MM.1S (cell line): ENCODE data around the gene APOF.

ENCODE experiments used
- DNase-seq: peaks from one replicate; pipeline ENCODE4 v3.0.0-alpha.2; 2015
- H2AFZ ChIP-seq: fragments of 300-600 bp; sonication (generic); 2 replicates; pipeline ENCODE4 v1.6.0; 2016; ENCODE audit warnings: antibody characterized with exemption, low read length
- H3F3A ChIP-seq: fragments of 300-600 bp; sonication (generic); 2 replicates; pipeline ENCODE4 v1.6.1; 2016; ENCODE audit warnings: mild to moderate bottlenecking, antibody characterized with exemption, low read length, moderate library complexity, mixed read lengths; ENCODE audit not compliant: insufficient read depth
- H3K27ac ChIP-seq: fragments of 300-600 bp; sonication (generic); 2 replicates; pipeline ENCODE4 v1.5.1; 2016; ENCODE audit warnings: mild to moderate bottlenecking, low read length
- H3K27me3 ChIP-seq: fragments of 300-600 bp; sonication (generic); replicated peaks from 2 replicates; pipeline ENCODE4 v1.6.0; 2016; ENCODE audit warnings: low read length; ENCODE audit not compliant: insufficient read depth
- H3K36me3 ChIP-seq: fragments of 300-600 bp; sonication (generic); replicated peaks from 2 replicates; pipeline ENCODE4 v1.6.1; 2016; ENCODE audit warnings: mild to moderate bottlenecking, low read length, mixed read lengths; ENCODE audit not compliant: insufficient read depth
- H3K4me1 ChIP-seq: fragments of 300-600 bp; sonication (generic); 2 replicates; pipeline ENCODE4 v1.6.1; 2016; ENCODE audit warnings: low read length, mixed read lengths
- H3K4me2 ChIP-seq: fragments of 300-600 bp; sonication (generic); 2 replicates; pipeline ENCODE4 v1.6.0; 2016; ENCODE audit warnings: low read depth, low read length
- H3K4me3 ChIP-seq: fragments of 300-600 bp; sonication (generic); 2 replicates; pipeline ENCODE4 v1.5.1; 2016; ENCODE audit warnings: low read length, mixed read lengths
- H3K79me2 ChIP-seq: fragments of 300-600 bp; sonication (generic); 2 replicates; pipeline ENCODE4 v1.6.1; 2016; ENCODE audit warnings: mixed run types, low read length, mixed read lengths
- H3K9ac ChIP-seq: fragments of 300-600 bp; sonication (generic); 2 replicates; pipeline ENCODE4 v1.6.1; 2016; ENCODE audit warnings: low read length, mixed read lengths
- H3K9me2 ChIP-seq: fragments of 300-600 bp; sonication (generic); replicated peaks from 2 replicates; pipeline ENCODE4 v1.6.1; 2016; ENCODE audit warnings: mild to moderate bottlenecking, low read length, mixed read lengths; ENCODE audit not compliant: insufficient read depth
- H3K9me3 ChIP-seq: fragments of 300-600 bp; sonication (generic); replicated peaks from 2 replicates; pipeline ENCODE4 v1.6.1; 2016; ENCODE audit warnings: mild to moderate bottlenecking, low read length, mixed read lengths; ENCODE audit not compliant: insufficient read depth
- H4K20me1 ChIP-seq: fragments of 300-600 bp; sonication (generic); 2 replicates; pipeline ENCODE4 v1.6.1; 2016; ENCODE audit warnings: mild to moderate bottlenecking, low read length, moderate library complexity, mixed read lengths; ENCODE audit not compliant: insufficient read depth
- CTCF ChIP-seq: fragments of 300-600 bp; sonication (generic); IDR thresholded peaks from 2 replicates; pipeline ENCODE4 v1.5.1; 2016; ENCODE audit warnings: antibody characterized with exemption, low read length, mixed read lengths
- EZH2 ChIP-seq: fragments of 300-600 bp; sonication (generic); optimal IDR thresholded peaks from 2 replicates; pipeline ENCODE3; 2017; ENCODE audit warnings: low read depth, mild to moderate bottlenecking, antibody characterized with exemption, low read length, mixed read lengths
- EZH2phosphoT487 ChIP-seq: fragments of 300-600 bp; sonication (generic); IDR thresholded peaks from 2 replicates; pipeline ENCODE4 v1.6.1; 2018; ENCODE audit warnings: antibody characterized with exemption, low read length

APOF gene

GRCh38 chr12:56332512-56333196, 30.0 kb downstream of the APOF start:
- TF ChIP-seq CTCF: no peak
- Histone ChIP-seq H3K9me2 (no peaks in the 10 kb centered on the region), H3K9me3 (no peaks in the 10 kb centered on the region), H3K4me3 (peak overlapping the region; percentile 89), H3K27ac (peak overlapping the region; percentile 90; the same call in 1 of the 2 replicates), H3F3A (peaks cover 11% of the 10 kb centered on the region), H2AFZ (peak overlapping the region; percentile 92), H3K36me3 (no peaks in the 10 kb centered on the region), H3K4me2 (peak overlapping the region; percentile 98), H3K27me3 (no peaks in the 10 kb centered on the region), H3K9ac (peak overlapping the region; percentile 95), H4K20me1 (no peaks in the 10 kb centered on the region), H3K4me1 (peaks cover 22% of the 10 kb centered on the region), H3K79me2 (peaks cover 15% of the 10 kb centered on the region)
- no peak for DNase-seq

- H2AFZ ChIP-seq: no peak overlapping the region
- no peaks in the 10 kb centered on the region for H3K27me3 ChIP-seq
- no peak overlapping the region for H3K4me2 ChIP-seq
- H3K9me3 ChIP-seq: no peaks in the 10 kb centered on the region
- peaks cover 9% of the 10 kb centered on the region for H3F3A ChIP-seq
- no peaks in the 10 kb centered on the region for H3K36me3 ChIP-seq
- no peak overlapping the region for H3K27ac ChIP-seq
- peaks cover 15% of the 10 kb centered on the region for H3K79me2 ChIP-seq
- peaks cover 11% of the 10 kb centered on the region for H3K4me1 ChIP-seq
- H3K9ac ChIP-seq: no peak overlapping the region
- H4K20me1 ChIP-seq: no peaks in the 10 kb centered on the region
- H3K9me2 ChIP-seq: no peaks in the 10 kb centered on the region
- no peak for DNase-seq
- TF ChIP-seq EZH2phosphoT487 (no peak), EZH2 (no peak), CTCF (no peak)
- H3K4me3 ChIP-seq: no peak overlapping the region
Measured at GRCh38 chr12:56330936-56331490, 31.6 kb downstream of the APOF start.

GRCh38 chr12:56326533-56326932, 36.1 kb downstream of the APOF start:
- H3K27ac ChIP-seq: no peak overlapping the region
- H2AFZ ChIP-seq: no peak overlapping the region
- no peaks in the 10 kb centered on the region for H3K27me3 ChIP-seq
- no peak overlapping the region for H3K4me3 ChIP-seq
- no peaks in the 10 kb centered on the region for H3F3A ChIP-seq
- no peaks in the 10 kb centered on the region for H3K9me2 ChIP-seq
- no peaks in the 10 kb centered on the region for H3K36me3 ChIP-seq
- no peak overlapping the region for H3K4me2 ChIP-seq
- no peak overlapping the region for H3K9ac ChIP-seq
- no peaks in the 10 kb centered on the region for H4K20me1 ChIP-seq
- no peaks in the 10 kb centered on the region for H3K4me1 ChIP-seq
- DNase-seq: no peak
- H3K9me3 ChIP-seq: no peaks in the 10 kb centered on the region
- no peaks in the 10 kb centered on the region for H3K79me2 ChIP-seq
- no peak for TF ChIP-seq CTCF
- TF ChIP-seq EZH2phosphoT487: no peak
- TF ChIP-seq EZH2: no peak
